Thoracic aorta (tissue), 2 donors: ENCODE data around the gene CNGA3. TPM values are rescaled to one million over a fixed set of nuclear protein-coding genes. Genes with fewer than 3 reads are reported as not detected.

ENCODE experiments used
- ATAC-seq: fragments of 150-250 bp; one replicate; pipeline ENCODE4 v1.8.0; 2017; ENCODE audit warnings: low read depth; ENCODE audit not compliant: insufficient number of reproducible peaks, low FRiP score
- DNase-seq: peaks from one replicate; pipeline ENCODE4 v3.0.0-alpha.2; 2020; ENCODE audit warnings: low spot score
- H3K27ac ChIP-seq, 2 donors: fragments of 200-600 bp; sonication (generic); 1 replicate in 1 of 2; 2 replicates in 1 of 2; pipeline ENCODE4 v1.5.1; 2016; ENCODE audit warnings: mild to moderate bottlenecking in 2 of 2, moderate library complexity in 2 of 2
- H3K27me3 ChIP-seq: fragments of 200-600 bp; sonication (generic); replicated peaks from 2 replicates; pipeline ENCODE4 v1.6.0; 2016; ENCODE audit warnings: mild to moderate bottlenecking; ENCODE audit not compliant: insufficient read depth
- H3K36me3 ChIP-seq: fragments of 200-600 bp; sonication (generic); one replicate; pipeline ENCODE4 v1.5.1; 2016
- H3K4me1 ChIP-seq, 2 donors: fragments of 200-600 bp; sonication (generic); 1 replicate in 1 of 2; 2 replicates in 1 of 2; pipeline versions ENCODE4 v1.5.1 to v1.6.0; 2016; ENCODE audit warnings: low read depth in 2 of 2, mild to moderate bottlenecking in 1 of 2; ENCODE audit not compliant: control insufficient read depth in 1 of 2
- H3K4me3 ChIP-seq: fragments of 200-600 bp; sonication (generic); 2 replicates; pipeline ENCODE4 v1.5.1; 2016; ENCODE audit warnings: mild to moderate bottlenecking
- H3K9me3 ChIP-seq: fragments of 200-600 bp; sonication (generic); 2 replicates; pipeline ENCODE4 v1.5.1; 2016
- CTCF ChIP-seq: fragments of 200-600 bp; sonication (generic); IDR thresholded peaks from one replicate; pipeline ENCODE4 v1.5.1; 2019; ENCODE audit warnings: antibody characterized with exemption
- total RNA-seq, 2 donors: library from RNA; depleted of rRNA; stranded (reverse); fragments of >200 nt; gene quantifications; one replicate each; pipeline versions ENCODE4 v1.1.0 to v1.2.3, GENCODE V29; 2016

The CNGA3 gene
- total RNA-seq, 2 donors from 2014 or later, result not detected

- Histone ChIP-seq H3K9me3 (no peaks in the 10 kb centered on the region), H3K36me3 (no peaks in the 10 kb centered on the region), H3K27me3 (no peaks in the 10 kb centered on the region), H3K4me3 (no peak overlapping the region), H3K4me1 (peaks cover 2 to 12% of the 10 kb centered on the region in 2 donors), H3K27ac (no peak overlapping the region)
- TF ChIP-seq CTCF, result no peak
- DNase-seq (no peak), ATAC-seq (no peak)
Measured at GRCh38 chr2:98441706-98442450, 95.6 kb downstream of the CNGA3 start.

GRCh38 chr2:98442488-98442887, 96.2 kb downstream of the CNGA3 start:
- Histone ChIP-seq H3K9me3 (no peaks in the 10 kb centered on the region), H3K27me3 (no peaks in the 10 kb centered on the region), H3K27ac (no peak overlapping the region), H3K4me1 (peaks cover 2 to 12% of the 10 kb centered on the region in 2 donors), H3K4me3 (no peak overlapping the region), H3K36me3 (no peaks in the 10 kb centered on the region)
- no peak for DNase-seq
- ATAC-seq, result no peak
- TF ChIP-seq CTCF, result no peak

GRCh38 chr2:98444436-98445176, 98.3 kb downstream of the CNGA3 start, which contains the start of gene INPP4A:
INPP4A (plus strand) TSS chr2:98444858; CDS start chr2:98520049, 75,191 bp downstream.
- TF ChIP-seq CTCF, result no peak
- H3K27me3 ChIP-seq, result no peaks in the 10 kb centered on the region
- H3K4me3 ChIP-seq, result peak within 1 kb of the TSS; percentile 88
- no peak for DNase-seq
- peak; percentile 71 for ATAC-seq
- peak within 1 kb of the TSS; percentile 25 to 46 for H3K27ac ChIP-seq
- H3K4me1 ChIP-seq, result peaks cover 2 to 12% of the 10 kb centered on the region in 2 donors
- no peaks in the 10 kb centered on the region for H3K9me3 ChIP-seq
- H3K36me3 ChIP-seq, result no peaks in the 10 kb centered on the region

GRCh38 chr2:98445177-98445682, 99.0 kb downstream of the CNGA3 start:
- peaks cover 2 to 12% of the 10 kb centered on the region in 2 donors for H3K4me1 ChIP-seq
- peak overlapping the region in 1 of 2 donors; percentile 45 for H3K27ac ChIP-seq
- no peak for TF ChIP-seq CTCF
- no peaks in the 10 kb centered on the region for H3K27me3 ChIP-seq
- no peaks in the 10 kb centered on the region for H3K36me3 ChIP-seq
- DNase-seq (no peak), ATAC-seq (no peak)
- H3K4me3 ChIP-seq, result peak overlapping the region; percentile 88
- H3K9me3 ChIP-seq, result no peaks in the 10 kb centered on the region
